Keratinocyte (primary cell): ENCODE results near the gene BAIAP2L2. TPM values are rescaled to one million over a fixed set of nuclear protein-coding genes. Genes with fewer than 3 reads are reported as not detected.
"Not testable (repeated sequence)": the region's sequence is repeated elsewhere in the genome, so short reads cannot be mapped to it uniquely, and the experiment has no call there.

Experiments used
- DNase-seq: peaks from one replicate; pipeline ENCODE4 v3.0.0-alpha.2; 2011; ENCODE audit warnings: low read depth, missing footprints, low spot score
- FAIRE-seq: peaks from 2 replicates; lab custom pipeline; 2011; peaks lifted over from hg19 to GRCh38; lab: Jason Lieb, UNC
- H2AFZ ChIP-seq: 2 replicates; pipeline ENCODE4 v1.6.0; 2012; ENCODE audit warnings: low read length, control low read depth, inconsistent platforms; ENCODE audit not compliant: control insufficient read depth
- H3K27ac ChIP-seq: 2 replicates; pipeline ENCODE4 v1.5.1; 2011; ENCODE audit warnings: low read length; ENCODE audit not compliant: control insufficient read depth, insufficient read depth
- H3K27me3 ChIP-seq: 3 replicates; pipeline ENCODE4 v1.6.0; 2011; ENCODE audit warnings: low read length; ENCODE audit not compliant: control insufficient read depth, insufficient read depth; ENCODE audit errors: extremely low read depth
- H3K36me3 ChIP-seq, 2 experiments: 2 replicates in 1 of 2; 3 replicates in 1 of 2; pipeline ENCODE4 v1.5.1; 2011; ENCODE audit warnings: low read length in 2 of 2, mild to moderate bottlenecking in 1 of 2; ENCODE audit not compliant: control insufficient read depth in 2 of 2, insufficient read depth in 2 of 2; ENCODE audit errors: extremely low read depth in 1 of 2
- H3K4me1 ChIP-seq: 3 replicates; pipeline ENCODE4 v1.5.1; 2011; ENCODE audit warnings: low read length; ENCODE audit not compliant: control insufficient read depth, insufficient read depth; ENCODE audit errors: extremely low read depth
- H3K4me2 ChIP-seq: 3 replicates; pipeline ENCODE4 v1.6.0; 2011; ENCODE audit warnings: low read depth, low read length; ENCODE audit not compliant: control insufficient read depth, insufficient read depth; ENCODE audit errors: extremely low read depth
- H3K4me3 ChIP-seq, 3 experiments: fragments of 200-600 bp in 1 of 3; sonication (generic) in 1 of 3; 2 replicates in 2 of 3; 3 replicates in 1 of 3; pipeline ENCODE4 v1.5.1; 2011 to 2016; ENCODE audit warnings: low read length in 3 of 3, mild to moderate bottlenecking in 3 of 3, control low read depth in 2 of 3, inconsistent platforms in 1 of 3, low read depth in 1 of 3, mixed read lengths in 1 of 3, mixed run types in 1 of 3, moderate library complexity in 1 of 3; ENCODE audit not compliant: control insufficient read depth in 2 of 3, insufficient read depth in 2 of 3; ENCODE audit errors: extremely low read depth in 1 of 3
- H3K79me2 ChIP-seq: 2 replicates; pipeline ENCODE4 v1.6.0; 2012; ENCODE audit warnings: low read length; ENCODE audit not compliant: control insufficient read depth, insufficient read depth
- H3K9ac ChIP-seq: 3 replicates; pipeline ENCODE4 v1.6.0; 2011; ENCODE audit warnings: low read length; ENCODE audit not compliant: control insufficient read depth, insufficient read depth; ENCODE audit errors: extremely low read depth
- H3K9me1 ChIP-seq: 3 replicates; pipeline ENCODE4 v1.6.0; 2011; ENCODE audit warnings: low read length; ENCODE audit not compliant: control insufficient read depth, insufficient read depth; ENCODE audit errors: extremely low read depth
- H3K9me3 ChIP-seq: 2 replicates; pipeline ENCODE4 v1.5.1; 2012; ENCODE audit warnings: low read depth, low read length; ENCODE audit not compliant: control insufficient read depth
- H4K20me1 ChIP-seq: 3 replicates; pipeline ENCODE4 v1.6.0; 2011; ENCODE audit warnings: low read length; ENCODE audit not compliant: control insufficient read depth, insufficient read depth; ENCODE audit errors: extremely low read depth
- EZH2 ChIP-seq: IDR thresholded peaks from one replicate; pipeline ENCODE4 v1.6.1; 2012; ENCODE audit warnings: inconsistent platforms, mild to moderate bottlenecking, low read length, moderate library complexity
- dilution Hi-C: fragments of 300-500 bp; cut with MboI; formaldehyde crosslinking; loops from one replicate; pipeline ENCODE4 v1.7.0; 2020; ENCODE audit warnings: low sequenced_read_pairs; ENCODE audit not compliant: extremely low pct_ligation_motif_present
- polyA minus RNA-seq, 3 experiments: library from RNA; depleted of rRNA, polyadenylated mRNA; stranded (reverse); fragments of >200 nt; gene quantifications; 1 replicate in 1 of 3; 2 replicates in 1 of 3; 3 replicates in 1 of 3; pipeline ENCODE4 v1.2.3, GENCODE V29; 2011
- polyA plus RNA-seq, 5 experiments: library from polyadenylated mRNA; depleted of rRNA in 3 of 5; stranded (reverse) in 3 of 5; stranded (forward) in 1 of 5; unstranded in 1 of 5; fragments of >200 nt; gene quantifications; 1 replicate in 1 of 5; 2 replicates in 3 of 5; 3 replicates in 1 of 5; pipeline versions ENCODE4 v1.2.1 to v1.2.3, GENCODE V29; 2011 to 2012; ENCODE audit warnings: missing spikeins in 2 of 5, low read depth in 1 of 5, low replicate concordance in 1 of 5
- TF ChIP-seq, protein P1 (sequence below), 3 experiments: IDR thresholded peaks in 1 of 3; conservative IDR thresholded peaks in 1 of 3; optimal IDR thresholded peaks in 1 of 3; 2 replicates in 2 of 3; 3 replicates in 1 of 3; pipeline versions ENCODE3 to v1.5.1; 2011; ENCODE audit warnings: low read length in 3 of 3, mild to moderate bottlenecking in 3 of 3, moderate library complexity in 2 of 3, control low read depth in 1 of 3, inconsistent platforms in 1 of 3; ENCODE audit not compliant: insufficient read depth in 2 of 3; ENCODE audit errors: extremely low read depth in 1 of 3

BAIAP2L2 gene, protein sequence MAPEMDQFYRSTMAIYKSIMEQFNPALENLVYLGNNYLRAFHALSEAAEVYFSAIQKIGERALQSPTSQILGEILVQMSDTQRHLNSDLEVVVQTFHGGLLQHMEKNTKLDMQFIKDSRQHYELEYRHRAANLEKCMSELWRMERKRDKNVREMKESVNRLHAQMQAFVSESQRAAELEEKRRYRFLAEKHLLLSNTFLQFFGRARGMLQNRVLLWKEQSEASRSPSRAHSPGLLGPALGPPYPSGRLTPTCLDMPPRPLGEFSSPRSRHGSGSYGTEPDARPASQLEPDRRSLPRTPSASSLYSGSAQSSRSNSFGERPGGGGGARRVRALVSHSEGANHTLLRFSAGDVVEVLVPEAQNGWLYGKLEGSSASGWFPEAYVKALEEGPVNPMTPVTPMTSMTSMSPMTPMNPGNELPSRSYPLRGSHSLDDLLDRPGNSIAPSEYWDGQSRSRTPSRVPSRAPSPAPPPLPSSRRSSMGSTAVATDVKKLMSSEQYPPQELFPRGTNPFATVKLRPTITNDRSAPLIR
- polyA plus RNA-seq, result 2.3 to 4.8 TPM (median 3.2 TPM) in 3 replicates
- polyA plus RNA-seq (2011; ENCODE audit: low read depth), result 2.0 TPM
- 2.5 and 7.8 TPM in 2 replicates for polyA plus RNA-seq (2011; cell fraction: cytosol; rRNA removed)
- 2.3 and 3.2 TPM in 2 replicates for polyA plus RNA-seq (2011; cell fraction: nucleus; rRNA removed)
- 3.1 and 4.9 TPM in 2 replicates for polyA plus RNA-seq (2012; ENCODE audit: low replicate concordance)
- 1.5 to 2.7 TPM (median 2.0 TPM) in 3 replicates for polyA minus RNA-seq
- polyA minus RNA-seq (2011; cell fraction: cytosol; rRNA and poly(A)+ RNA removed), result 9.8 TPM
- 2.2 TPM in 1 of 2 replicates, not detected in the other for polyA minus RNA-seq (2011; cell fraction: nucleus; rRNA and poly(A)+ RNA removed)

DNA sequence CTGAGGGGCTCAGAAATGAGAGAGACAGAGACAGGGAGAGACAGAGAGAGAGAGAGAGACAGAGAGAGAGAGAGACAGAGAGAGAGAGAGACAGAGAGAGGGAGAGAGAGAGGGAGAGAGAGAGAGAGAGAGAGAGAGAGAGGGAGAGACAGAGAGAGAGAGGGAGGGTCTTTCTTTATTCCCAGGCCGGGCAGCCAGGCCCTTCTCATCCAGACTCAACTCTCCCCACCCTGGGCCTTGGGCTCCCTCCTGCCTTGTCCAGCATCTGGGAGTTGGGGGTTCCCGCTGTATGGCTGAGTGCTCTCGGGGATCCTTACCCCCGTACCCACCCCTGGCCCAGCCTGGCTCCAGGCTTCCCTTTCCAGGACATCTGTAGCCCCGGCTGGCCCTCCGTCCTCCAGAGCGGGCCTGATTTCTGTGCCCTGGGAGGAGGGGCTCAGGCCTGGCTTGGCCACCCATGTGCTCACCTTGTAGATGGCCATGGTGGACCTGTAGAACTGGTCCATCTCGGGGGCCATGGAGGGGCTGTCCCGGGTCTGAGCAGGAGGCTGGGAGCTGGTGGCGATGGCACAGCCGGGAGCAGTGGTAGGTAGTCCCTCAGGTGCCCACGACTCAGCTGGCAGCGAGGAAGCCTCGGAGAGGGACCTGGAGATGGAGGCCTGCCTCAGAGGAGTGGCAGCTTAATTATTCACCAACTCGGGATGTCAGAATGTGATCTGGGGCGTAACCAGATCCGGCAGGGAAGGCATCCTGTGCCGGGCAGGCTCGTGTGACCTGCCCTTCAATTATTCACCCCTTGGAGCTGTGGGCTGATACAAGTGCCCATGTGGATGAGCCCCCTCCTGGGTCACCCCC is at the start of gene BAIAP2L2:
Gene BAIAP2L2, minus strand, starts transcription at position 677 of the 855 bp plus-strand sequence. Its CDS starts 159 bp downstream, at position 518.
- Histone ChIP-seq H3K9me1 (no peaks in the 10 kb centered on the region), H3K9me3 (no peaks in the 10 kb centered on the region), H2AFZ (peak within 1 kb of the TSS; percentile 58), H3K4me1 (peaks cover 30% of the 10 kb centered on the region), H4K20me1 (no peaks in the 10 kb centered on the region), H3K4me2 (peak within 1 kb of the TSS; percentile 51), H3K79me2 (no peaks in the 10 kb centered on the region), H3K27me3 (no peaks in the 10 kb centered on the region), H3K36me3 (peaks cover 0 to 3% of the 10 kb centered on the region in 2 experiments), H3K27ac (no peak within 1 kb of the TSS), H3K9ac (peak within 1 kb of the TSS; percentile 52), H3K4me3 (peak within 1 kb of the TSS in 1 of 3 experiments; percentile 27)
- TF ChIP-seq, protein P1, sequence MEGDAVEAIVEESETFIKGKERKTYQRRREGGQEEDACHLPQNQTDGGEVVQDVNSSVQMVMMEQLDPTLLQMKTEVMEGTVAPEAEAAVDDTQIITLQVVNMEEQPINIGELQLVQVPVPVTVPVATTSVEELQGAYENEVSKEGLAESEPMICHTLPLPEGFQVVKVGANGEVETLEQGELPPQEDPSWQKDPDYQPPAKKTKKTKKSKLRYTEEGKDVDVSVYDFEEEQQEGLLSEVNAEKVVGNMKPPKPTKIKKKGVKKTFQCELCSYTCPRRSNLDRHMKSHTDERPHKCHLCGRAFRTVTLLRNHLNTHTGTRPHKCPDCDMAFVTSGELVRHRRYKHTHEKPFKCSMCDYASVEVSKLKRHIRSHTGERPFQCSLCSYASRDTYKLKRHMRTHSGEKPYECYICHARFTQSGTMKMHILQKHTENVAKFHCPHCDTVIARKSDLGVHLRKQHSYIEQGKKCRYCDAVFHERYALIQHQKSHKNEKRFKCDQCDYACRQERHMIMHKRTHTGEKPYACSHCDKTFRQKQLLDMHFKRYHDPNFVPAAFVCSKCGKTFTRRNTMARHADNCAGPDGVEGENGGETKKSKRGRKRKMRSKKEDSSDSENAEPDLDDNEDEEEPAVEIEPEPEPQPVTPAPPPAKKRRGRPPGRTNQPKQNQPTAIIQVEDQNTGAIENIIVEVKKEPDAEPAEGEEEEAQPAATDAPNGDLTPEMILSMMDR (optimal IDR thresholded peaks at IDR 0.05 in 1 of 3, IDR thresholded peaks at IDR 0.05 in 1 of 3, conservative IDR thresholded peaks at IDR 0.05 in 1 of 3; ENCODE audit: extremely low read depth in 1 of 3, insufficient read depth in 2 of 3, low read length in 3 of 3), result no peak
- no peak for TF ChIP-seq EZH2
- dilution Hi-C loops, result no loop called here
- DNase-seq, result no peak
- FAIRE-seq, result peak; percentile 66

DNA sequence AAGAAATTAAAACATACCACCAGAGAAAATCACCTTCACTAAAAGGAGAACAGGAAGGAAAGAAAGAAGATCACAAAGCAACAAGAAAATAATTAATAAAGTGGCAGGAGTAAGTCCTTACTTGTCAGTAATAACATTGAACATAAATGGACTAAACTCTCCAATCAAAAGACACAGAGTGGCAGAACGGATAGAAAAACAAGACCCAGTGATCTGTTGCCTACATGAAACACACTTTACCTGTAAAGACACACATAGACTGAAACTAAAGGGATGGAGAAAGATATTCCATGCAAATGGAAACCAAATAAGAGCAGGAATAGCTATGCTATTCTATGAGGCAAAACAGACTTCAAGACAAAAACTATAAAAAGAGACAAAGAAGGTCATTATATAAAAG is 45.2 kb upstream of the BAIAP2L2 start:
- dilution Hi-C loops, result no loop called here
- peaks cover 11% of the 10 kb centered on the region for H3K4me1 ChIP-seq
- H3K9me3 ChIP-seq, result no peaks in the 10 kb centered on the region
- no peak for FAIRE-seq
- peaks cover 2% of the 10 kb centered on the region for H3K9me1 ChIP-seq
- H3K9ac ChIP-seq, result no peak overlapping the region
- H3K27me3 ChIP-seq, result no peaks in the 10 kb centered on the region
- H3K79me2 ChIP-seq, result no peaks in the 10 kb centered on the region
- no peak overlapping the region for H3K4me3 ChIP-seq
- H3K36me3 ChIP-seq, result no peaks in the 10 kb centered on the region
- H3K4me2 ChIP-seq, result no peak overlapping the region
- DNase-seq, result no peak
- no peaks in the 10 kb centered on the region for H4K20me1 ChIP-seq
- H3K27ac ChIP-seq, result no peak overlapping the region
- TF ChIP-seq, protein P1 (optimal IDR thresholded peaks at IDR 0.05 in 1 of 3, IDR thresholded peaks at IDR 0.05 in 1 of 3, conservative IDR thresholded peaks at IDR 0.05 in 1 of 3; ENCODE audit: extremely low read depth in 1 of 3, insufficient read depth in 2 of 3, low read length in 3 of 3), result no peak
- TF ChIP-seq EZH2, result no peak
- H2AFZ ChIP-seq, result no peak overlapping the region

DNA sequence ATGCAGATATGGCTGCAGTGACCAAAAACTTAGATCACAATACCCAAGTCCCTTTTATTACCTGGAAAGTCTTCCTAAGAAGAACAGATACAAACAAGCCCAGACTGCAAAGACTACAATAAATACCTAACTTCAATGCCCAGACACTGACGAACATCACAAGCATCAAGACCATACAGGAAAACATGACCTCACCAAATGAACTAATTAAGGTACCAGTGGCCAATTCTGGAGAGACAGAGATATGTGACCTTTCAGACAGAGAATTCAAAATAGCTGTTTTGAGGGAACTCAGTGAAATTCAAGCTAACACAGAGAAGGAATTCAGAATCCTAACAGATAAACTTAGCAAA is 44.1 kb upstream of the BAIAP2L2 start:
- H3K36me3 ChIP-seq, H3K9me1 ChIP-seq, H3K27ac ChIP-seq, H3K9me3 ChIP-seq, H3K4me2 ChIP-seq, H3K79me2 ChIP-seq, DNase-seq, H2AFZ ChIP-seq, H4K20me1 ChIP-seq, H3K4me3 ChIP-seq, H3K9ac ChIP-seq, dilution Hi-C loops, H3K27me3 ChIP-seq: not testable (repeated sequence)
- FAIRE-seq, result peak; percentile 56
- H3K4me1 ChIP-seq, result peaks cover 11% of the 10 kb centered on the region
